IMR-90 (cell line): ENCODE data around the gene ZNF76. TPM values are rescaled to one million over a fixed set of nuclear protein-coding genes. Genes with fewer than 3 reads are reported as not detected.

ENCODE experiments used
- ATAC-seq: fragments of 200-7000 bp; cut with Tn5 transposase; 2 replicates; pipeline ENCODE4 v1.9.1; 2020; ENCODE audit warnings: low read depth, mild to moderate bottlenecking, moderate library complexity
- BruUV-seq: library from RNA; stranded (reverse); fragments of 400-500 nt; replicated peaks from 2 replicates; lab custom pipeline; 2021; lab: Mats Ljungman, UMichigan
- CTCF ChIA-PET: fragments of 300-600 bp; formaldehyde crosslinking; extraction: SDS; loops from one replicate; lab custom pipeline; 2021; ENCODE audit warnings: antibody characterized with exemption; lab: Yijun Ruan, JAX
- POLR2A ChIA-PET: fragments of 300-600 bp; sonication (Branson Sonifier 250); formaldehyde crosslinking; loops from one replicate; lab custom pipeline; 2022; ENCODE audit warnings: antibody characterized with exemption; ENCODE audit not compliant: unreplicated experiment; lab: Charles Lee
- DNase-seq: peaks from one replicate; pipeline ENCODE4 v3.0.0; 2013
- H2AFZ ChIP-seq: replicated peaks from 2 replicates; pipeline ENCODE3; 2013; ENCODE audit warnings: low read length, mild to moderate bottlenecking; ENCODE audit not compliant: poor library complexity
- H2AK5ac ChIP-seq: 2 replicates; pipeline ENCODE4 v1.6.1; 2013; ENCODE audit warnings: low read depth, low read length, inconsistent platforms
- H2AK9ac ChIP-seq: replicated peaks from 2 replicates; pipeline ENCODE3; 2013; ENCODE audit warnings: mild to moderate bottlenecking, low read depth, low read length, moderate library complexity; ENCODE audit not compliant: poor library complexity
- H2BK120ac ChIP-seq: 2 replicates; pipeline ENCODE4 v1.6.1; 2013; ENCODE audit warnings: low read depth, low read length, inconsistent platforms
- H2BK15ac ChIP-seq: 3 replicates; pipeline ENCODE4 v1.6.1; 2013; ENCODE audit warnings: low read depth, low read length, inconsistent platforms
- H2BK20ac ChIP-seq: 2 replicates; pipeline ENCODE4 v1.6.1; 2013; ENCODE audit warnings: low read depth, mild to moderate bottlenecking, inconsistent platforms, low read length, moderate library complexity
- H2BK5ac ChIP-seq: 2 replicates; pipeline ENCODE4 v1.6.1; 2013; ENCODE audit warnings: mild to moderate bottlenecking, low read depth, low read length, inconsistent platforms; ENCODE audit not compliant: poor library complexity, severe bottlenecking
- H3K14ac ChIP-seq: replicated peaks from 2 replicates; pipeline ENCODE4 v1.6.1; 2013; ENCODE audit warnings: low read depth, low read length, inconsistent platforms
- H3K18ac ChIP-seq: 2 replicates; pipeline ENCODE4 v1.6.1; 2013; ENCODE audit warnings: low read depth, low read length, control low read depth
- H3K23ac ChIP-seq: 2 replicates; pipeline ENCODE4 v1.6.1; 2013; ENCODE audit warnings: low read depth, low read length, inconsistent platforms
- H3K27ac ChIP-seq: 2 replicates; pipeline ENCODE4 v1.5.1; 2013; ENCODE audit warnings: mild to moderate bottlenecking, control low read depth, low read length; ENCODE audit not compliant: insufficient read depth
- H3K27me3 ChIP-seq: 2 replicates; pipeline ENCODE4 v1.6.1; 2013; ENCODE audit warnings: low read length; ENCODE audit not compliant: control insufficient read depth, insufficient read depth
- H3K36me3 ChIP-seq: 2 replicates; pipeline ENCODE4 v1.6.1; 2013; ENCODE audit warnings: low read length, mixed read lengths; ENCODE audit not compliant: control insufficient read depth, insufficient read depth
- H3K4ac ChIP-seq: 2 replicates; pipeline ENCODE4 v1.6.1; 2013; ENCODE audit warnings: low read depth, low read length, inconsistent platforms
- H3K4me1 ChIP-seq: 2 replicates; pipeline ENCODE4 v1.6.1; 2013; ENCODE audit warnings: low read length, mixed read lengths; ENCODE audit not compliant: control insufficient read depth, insufficient read depth
- H3K4me2 ChIP-seq: 2 replicates; pipeline ENCODE4 v1.6.1; 2013; ENCODE audit warnings: low read depth, mild to moderate bottlenecking, control low read depth, low read length, moderate library complexity
- H3K4me3 ChIP-seq: 2 replicates; pipeline ENCODE4 v1.5.1; 2013; ENCODE audit warnings: low read depth, mild to moderate bottlenecking, control low read depth, low read length, moderate library complexity; ENCODE audit not compliant: insufficient read depth
- H3K56ac ChIP-seq: 2 replicates; pipeline ENCODE4 v1.6.1; 2013; ENCODE audit warnings: low read length, inconsistent platforms; ENCODE audit not compliant: insufficient read depth; ENCODE audit errors: extremely low read depth
- H3K79me1 ChIP-seq, 2 experiments: 2 replicates each; pipeline ENCODE4 v1.6.1; 2013; ENCODE audit warnings: low read length in 2 of 2, inconsistent platforms in 1 of 2, low read depth in 1 of 2
- H3K9ac ChIP-seq: 2 replicates; pipeline ENCODE4 v1.6.1; 2013; ENCODE audit warnings: low read depth, low read length, control low read depth
- H3K9me1 ChIP-seq: 2 replicates; pipeline ENCODE4 v1.6.1; 2013; ENCODE audit warnings: low read length, inconsistent platforms; ENCODE audit not compliant: insufficient read depth
- H3K9me3 ChIP-seq: 2 replicates; pipeline ENCODE4 v1.6.1; 2013; ENCODE audit warnings: low read length; ENCODE audit not compliant: control insufficient read depth, insufficient read depth
- H4K20me1 ChIP-seq: 2 replicates; pipeline ENCODE4 v1.6.1; 2013; ENCODE audit warnings: low read length, inconsistent platforms; ENCODE audit not compliant: insufficient read depth
- H4K5ac ChIP-seq: 2 replicates; pipeline ENCODE4 v1.6.1; 2013; ENCODE audit warnings: mild to moderate bottlenecking, low read depth, low read length, control low read depth
- H4K8ac ChIP-seq, 2 experiments: 2 replicates each; pipeline ENCODE4 v1.6.1; 2013; ENCODE audit warnings: low read depth in 2 of 2, low read length in 2 of 2, control low read depth in 1 of 2, inconsistent platforms in 1 of 2
- H4K91ac ChIP-seq: 2 replicates; pipeline ENCODE4 v1.6.1; 2013; ENCODE audit warnings: low read depth, low read length, inconsistent platforms; ENCODE audit not compliant: insufficient read depth
- CEBPB ChIP-seq: IDR thresholded peaks from 2 replicates; pipeline ENCODE4 v1.6.1; 2012; ENCODE audit warnings: low read depth, low read length, improper control_type of control experiment
- SMC3 ChIP-seq: fragments of 150-350 bp; IDR thresholded peaks from 2 replicates; pipeline ENCODE4 v1.6.1; 2016; ENCODE audit warnings: low read depth, mild to moderate bottlenecking, antibody characterized with exemption, low read length, moderate library complexity
- whole genome bisulfite sequencing, 2 experiments: methylation state at CpG; one replicate each; pipeline versions ENCODE4 v1.1.5 to v1.1.7; 2013; ENCODE audit warnings: missing lambda C conversion rate in 2 of 2; ENCODE audit not compliant: insufficient read length in 1 of 2; ENCODE audit errors: extremely low coverage in 2 of 2; 5-methylcytosine and 5-hydroxymethylcytosine counted together
- dilution Hi-C: fragments of 300-500 bp; cut with HindIII; formaldehyde crosslinking; loops from one replicate; pipeline ENCODE4 v1.14.3; 2018; ENCODE audit warnings: low sequenced_read_pairs; ENCODE audit not compliant: unreplicated experiment
- in situ Hi-C: fragments of 300-500 bp; cut with MboI; formaldehyde crosslinking; loops from 3 replicates; pipeline ENCODE4 v1.14.3; 2019; ENCODE audit warnings: low sequenced_read_pairs, inconsistent platforms, mixed read lengths
- intact Hi-C: fragments of 100-400 bp; cut with micrococcal nuclease; formaldehyde crosslinking; loops from 2 replicates; pipeline ENCODE4 v1.10.0; 2022
- polyA plus RNA-seq, 3 experiments: library from polyadenylated mRNA; depleted of rRNA; stranded (reverse); fragments of >200 nt; gene quantifications; 2 replicates each; pipeline ENCODE4 v1.2.3, GENCODE V29; 2012; ENCODE audit warnings: low replicate concordance in 1 of 3
- total RNA-seq: library from RNA; depleted of rRNA; stranded (reverse); fragments of >200 nt; gene quantifications from 2 replicates; pipeline ENCODE4 v1.2.3, GENCODE V29; 2012

ZNF76 gene
- total and polyA plus RNA-seq, 2 of the 4 experiments (the other 2 are of a cell fraction) = 19.9 to 21.1 TPM

DNA sequence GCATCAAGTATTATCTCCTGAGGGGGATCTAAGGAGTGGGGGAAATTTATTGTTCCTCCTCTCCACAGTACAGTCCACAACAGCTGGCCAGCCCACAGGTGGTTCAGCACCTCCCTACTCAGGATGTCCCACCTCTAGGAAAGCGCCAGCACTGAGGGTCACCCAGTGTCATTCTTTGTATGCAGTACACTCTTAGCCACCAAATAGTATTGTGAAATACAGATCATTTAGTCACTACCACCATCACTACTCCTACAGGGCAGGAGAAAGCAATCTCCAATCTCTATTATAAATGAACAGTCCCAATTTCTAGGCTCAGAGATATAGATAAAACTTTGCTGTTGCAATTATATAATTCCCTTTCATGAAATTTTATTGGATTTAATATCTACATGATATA, 6.3 kb upstream of the ZNF76 start:
- Histone ChIP-seq H4K5ac (no peak overlapping the region), H4K20me1 (no peaks in the 10 kb centered on the region; the same call in 1 of the 2 replicates), H2BK120ac (no peak overlapping the region), H3K79me1 (peaks cover 18 to 50% of the 10 kb centered on the region in 2 experiments), H2AK5ac (no peak overlapping the region), H3K4ac (no peak overlapping the region), H3K4me3 (no peak overlapping the region), H3K14ac (0 out of 2 replicates have a peak overlapping the region, but pooled peaks have one; percentile 16), H3K56ac (no peak overlapping the region), H2BK20ac (no peak overlapping the region), H3K27me3 (no peaks in the 10 kb centered on the region), H3K9me3 (no peaks in the 10 kb centered on the region), H2BK5ac (no peak overlapping the region), H2AK9ac (no peak overlapping the region), H4K91ac (no peak overlapping the region), H3K9ac (no peak overlapping the region), H3K4me1 (peaks cover 5% of the 10 kb centered on the region), H3K4me2 (no peak overlapping the region), H4K8ac (no peak overlapping the region), H3K36me3 (no peaks in the 10 kb centered on the region; the same call in 1 of the 2 replicates), H2BK15ac (no peak overlapping the region), H3K27ac (no peak overlapping the region), H3K23ac (no peak overlapping the region), H3K9me1 (peaks cover 14% of the 10 kb centered on the region), H3K18ac (no peak overlapping the region), H2AFZ (no peak overlapping the region)
- no peak for DNase-seq
- WGBS, 2 experiments = no CpG with 5 or more reads among the region's 1 CpG
- no peak for TF ChIP-seq SMC3
- peak; percentile 78 for TF ChIP-seq CEBPB
- ChIA-PET POLR2A (no interaction called here), CTCF (no interaction called here)
- dilution Hi-C loops (no loop called here), intact Hi-C loops (no loop called here), in situ Hi-C loops (no loop called here)
- no TSS peak for BruUV-seq
- ATAC-seq = peak; percentile 32
